Mononuclear cell (primary cell): ENCODE data around the gene RFWD3. TPM values are rescaled to one million over a fixed set of nuclear protein-coding genes. Genes with fewer than 3 reads are reported as not detected.

Source experiments
- H3K27me3 ChIP-seq: 2 replicates; pipeline ENCODE4 v1.6.0; 2011; ENCODE audit warnings: low read length, control low read depth; ENCODE audit not compliant: insufficient read depth
- H3K4me1 ChIP-seq: 2 replicates; pipeline ENCODE4 v1.5.1; 2011; ENCODE audit warnings: mild to moderate bottlenecking, low read length, control low read depth; ENCODE audit not compliant: insufficient read depth
- H3K4me3 ChIP-seq: 2 replicates; pipeline ENCODE4 v1.5.1; 2011; ENCODE audit warnings: mild to moderate bottlenecking, low read length, moderate library complexity
- H3K9me3 ChIP-seq: 2 replicates; pipeline ENCODE4 v1.5.1; 2011; ENCODE audit warnings: low read depth, mild to moderate bottlenecking, control low read depth, low read length
- total RNA-seq: library from RNA; depleted of rRNA; stranded (reverse); fragments of >200 nt; gene quantifications from one replicate; pipeline ENCODE4 v1.2.3, GENCODE V29; 2012

RFWD3 gene
- 24.9 TPM for total RNA-seq

DNA sequence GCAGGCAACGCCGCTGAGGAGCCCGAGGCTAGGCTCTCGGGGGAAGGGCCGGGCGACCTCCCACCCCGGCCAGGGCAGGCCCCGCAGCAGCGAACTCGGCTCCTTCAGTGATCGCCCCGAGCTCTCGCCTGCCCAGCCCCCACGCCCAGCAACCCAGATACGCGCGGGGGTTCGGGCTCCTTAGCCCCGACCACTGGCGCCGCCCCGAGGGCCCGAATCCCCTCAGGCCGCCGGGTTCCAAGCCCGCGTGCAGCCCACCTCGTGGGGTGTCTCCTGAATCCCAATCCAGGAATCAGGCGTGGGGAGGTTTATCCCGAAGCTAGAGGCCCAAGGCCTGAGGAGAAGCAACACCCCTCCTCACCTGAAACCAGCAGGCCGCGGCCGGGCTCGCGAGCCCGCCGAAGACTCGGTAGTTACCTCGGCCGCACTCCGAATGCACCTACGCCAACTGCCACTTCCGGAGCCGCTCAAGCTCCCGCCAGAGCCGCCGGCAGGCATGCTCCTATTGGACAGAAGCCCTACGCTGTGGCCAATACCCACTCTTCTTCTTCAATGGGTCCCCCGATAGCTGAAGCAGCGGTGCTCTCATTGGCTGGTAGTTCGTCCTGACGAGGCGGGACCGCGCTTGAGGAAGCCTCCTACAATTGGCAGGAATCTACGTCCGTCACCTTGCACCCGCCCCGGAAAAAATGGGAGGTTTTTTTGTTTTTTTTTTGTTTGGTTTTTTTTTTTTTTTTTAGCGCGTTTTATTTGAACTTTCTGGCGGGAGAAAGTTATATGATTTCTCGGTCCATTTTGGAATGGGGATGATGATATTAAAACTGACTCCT lies at the start of gene RFWD3:
RFWD3 (minus strand) TSS at position 453 of the 830 bp plus-strand sequence. CDS start 5,428 bp downstream, outside the sequence.
- Histone ChIP-seq H3K4me3 (peak within 1 kb of the TSS; percentile 97), H3K27me3 (no peaks in the 10 kb centered on the region), H3K9me3 (no peaks in the 10 kb centered on the region), H3K4me1 (peaks cover 35% of the 10 kb centered on the region)

GRCh38 chr16:74716355-74716754 lies 49.7 kb upstream of the RFWD3 start:
- no peaks in the 10 kb centered on the region for H3K4me1 ChIP-seq
- H3K27me3 ChIP-seq, result no peaks in the 10 kb centered on the region
- no peaks in the 10 kb centered on the region for H3K9me3 ChIP-seq
- H3K4me3 ChIP-seq, result no peak overlapping the region

GRCh38 chr16:74713876-74714275 lies 47.2 kb upstream of the RFWD3 start:
- Histone ChIP-seq H3K27me3 (no peaks in the 10 kb centered on the region), H3K4me1 (peaks cover 5% of the 10 kb centered on the region)

GRCh38 chr16:74713325-74713724 lies 46.6 kb upstream of the RFWD3 start:
- no peaks in the 10 kb centered on the region for H3K9me3 ChIP-seq
- no peaks in the 10 kb centered on the region for H3K27me3 ChIP-seq
- no peak overlapping the region for H3K4me3 ChIP-seq
- H3K4me1 ChIP-seq, result peaks cover 7% of the 10 kb centered on the region

More at GRCh38 chr16:74713876-74714275, 47.2 kb upstream of the RFWD3 start:
- H3K9me3 ChIP-seq, result no peaks in the 10 kb centered on the region
- no peak overlapping the region for H3K4me3 ChIP-seq

- Histone ChIP-seq H3K27me3 (no peaks in the 10 kb centered on the region), H3K9me3 (no peaks in the 10 kb centered on the region), H3K4me3 (no peak overlapping the region), H3K4me1 (peaks cover 7% of the 10 kb centered on the region)
Measured at GRCh38 chr16:74711938-74712337, 45.3 kb upstream of the RFWD3 start.

DNA sequence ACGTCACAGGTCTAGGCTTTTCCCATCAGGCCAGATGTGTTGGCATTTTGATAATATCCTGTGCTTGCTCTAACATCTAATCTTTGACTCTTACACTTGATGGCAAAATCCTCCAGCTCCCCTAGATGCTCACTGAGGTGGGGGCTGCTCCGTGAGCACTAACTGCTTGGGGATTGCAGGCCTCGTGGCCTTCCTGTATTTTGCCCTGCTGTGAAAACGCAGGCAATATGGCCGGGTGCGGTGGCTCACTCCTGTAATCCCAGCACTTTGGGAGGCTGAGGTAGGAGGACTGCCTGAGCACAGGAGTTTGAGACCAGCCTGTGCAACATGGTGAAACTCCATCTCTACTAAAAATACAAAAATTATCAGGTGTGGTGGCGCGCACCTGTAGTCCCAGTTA lies 43.7 kb upstream of the RFWD3 start:
- Histone ChIP-seq H3K9me3 (no peaks in the 10 kb centered on the region), H3K4me1 (peaks cover 7% of the 10 kb centered on the region), H3K27me3 (no peaks in the 10 kb centered on the region), H3K4me3 (no peak overlapping the region)

GRCh38 chr16:74709441-74709877 lies 42.8 kb upstream of the RFWD3 start:
- no peak overlapping the region for H3K4me3 ChIP-seq
- no peaks in the 10 kb centered on the region for H3K27me3 ChIP-seq
- H3K9me3 ChIP-seq, result no peaks in the 10 kb centered on the region
- H3K4me1 ChIP-seq, result peaks cover 7% of the 10 kb centered on the region

- Histone ChIP-seq H3K4me1 (peaks cover 65% of the 10 kb centered on the region), H3K27me3 (no peaks in the 10 kb centered on the region), H3K4me3 (peak within 1 kb of the TSS; percentile 88), H3K9me3 (no peaks in the 10 kb centered on the region)
Measured at GRCh38 chr16:74700438-74701225, 34.0 kb upstream of the RFWD3 start, which contains the start of gene MLKL. Gene MLKL (minus strand): TSS chr16:74700862. CDS start chr16:74695757, 5,105 bp downstream.

DNA sequence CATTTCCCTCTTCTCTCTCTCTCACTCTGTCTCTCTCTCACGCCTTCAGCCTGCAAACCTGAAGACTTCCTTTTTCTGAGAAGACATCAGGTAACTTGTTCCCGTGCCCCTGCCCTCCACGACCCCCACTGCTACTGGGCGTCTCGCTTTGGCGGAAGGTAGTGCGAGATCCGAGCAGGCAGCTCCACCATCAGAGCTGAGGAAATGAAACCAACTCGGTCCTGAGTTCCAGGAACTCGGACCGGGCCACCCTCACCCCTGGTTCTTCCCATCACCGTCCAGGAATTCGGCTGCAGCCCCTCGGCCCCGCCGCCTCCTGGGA lies 33.4 kb upstream of the RFWD3 start:
- H3K4me1 ChIP-seq, result peaks cover 71% of the 10 kb centered on the region
- peak overlapping the region; percentile 88 for H3K4me3 ChIP-seq
- no peaks in the 10 kb centered on the region for H3K9me3 ChIP-seq
- no peaks in the 10 kb centered on the region for H3K27me3 ChIP-seq

- Histone ChIP-seq H3K4me3 (peak overlapping the region; percentile 88), H3K4me1 (peaks cover 71% of the 10 kb centered on the region), H3K9me3 (no peaks in the 10 kb centered on the region), H3K27me3 (no peaks in the 10 kb centered on the region)
Measured at GRCh38 chr16:74699666-74700065, 33.0 kb upstream of the RFWD3 start.

DNA sequence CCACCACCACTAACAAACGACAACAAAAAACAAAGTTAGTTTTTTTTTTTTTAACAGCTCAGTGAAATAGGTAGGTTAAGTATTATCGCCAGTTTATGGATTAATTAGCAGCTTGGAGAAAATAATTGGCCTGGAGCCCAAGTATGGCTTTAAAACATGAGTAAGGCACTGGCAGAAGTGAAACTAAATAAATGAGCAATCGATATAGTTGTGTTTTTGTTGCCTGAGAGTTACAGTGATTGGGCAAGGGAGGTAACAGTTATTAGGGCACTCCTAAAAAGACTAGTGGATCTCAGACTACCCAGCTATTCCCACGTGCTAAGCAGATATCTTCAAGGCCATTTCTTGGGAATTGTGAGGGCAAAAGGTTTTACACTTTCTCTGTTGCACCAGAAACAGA lies 31.5 kb upstream of the RFWD3 start:
- Histone ChIP-seq H3K4me3 (peak overlapping the region; percentile 9), H3K9me3 (no peaks in the 10 kb centered on the region), H3K27me3 (no peaks in the 10 kb centered on the region), H3K4me1 (peaks cover 69% of the 10 kb centered on the region)

DNA sequence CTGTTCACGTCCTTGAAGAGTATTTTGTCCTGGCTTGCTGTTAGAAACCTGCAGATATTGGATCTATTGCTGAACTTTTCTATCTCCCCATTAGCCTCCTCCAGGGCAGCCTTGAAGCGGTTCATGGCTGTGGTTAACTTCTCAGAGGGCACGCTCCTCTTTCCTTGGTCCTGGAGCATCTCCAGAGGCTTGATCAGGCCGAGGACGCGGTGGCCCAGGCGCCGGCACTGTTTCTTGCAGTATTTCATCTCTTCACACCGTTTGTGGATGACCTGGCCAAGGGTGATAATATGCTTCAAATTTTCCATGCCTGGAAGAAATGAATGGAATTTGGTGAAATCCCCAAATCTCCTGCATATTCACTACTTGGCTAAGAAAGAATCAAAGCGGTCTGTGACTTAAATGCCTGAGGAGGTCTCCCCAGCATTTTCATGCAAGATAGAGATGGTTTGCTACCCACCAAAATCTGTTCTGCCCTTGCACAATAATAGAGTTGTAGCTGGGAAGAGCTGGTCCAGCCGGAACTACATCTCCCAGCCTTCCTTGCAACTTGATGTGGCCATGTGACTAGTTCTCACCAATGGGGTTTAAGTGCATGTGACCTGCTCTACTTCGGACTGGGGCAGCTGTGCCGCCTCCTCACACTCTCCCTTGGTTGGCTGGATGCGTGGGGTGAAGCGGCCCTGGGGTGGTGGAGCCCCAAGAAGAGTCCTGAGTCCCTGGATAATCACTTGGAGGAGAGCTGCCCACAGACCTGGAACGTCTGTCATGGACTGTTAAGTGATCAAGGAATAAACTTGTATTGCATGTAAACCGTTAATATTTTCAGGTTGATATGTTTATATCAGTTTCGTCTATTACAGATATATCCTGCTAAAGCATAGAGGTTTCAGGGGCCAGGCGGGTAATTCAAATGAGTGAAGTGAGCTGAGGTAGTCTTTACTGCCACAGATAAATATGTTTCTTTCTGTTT lies 29.1 kb upstream of the RFWD3 start:
- Histone ChIP-seq H3K9me3 (no peaks in the 10 kb centered on the region), H3K4me3 (no peak overlapping the region)

GRCh38 chr16:74691093-74691855 lies 24.6 kb upstream of the RFWD3 start:
- peaks cover 12% of the 10 kb centered on the region for H3K4me1 ChIP-seq
- no peak overlapping the region for H3K4me3 ChIP-seq
- H3K27me3 ChIP-seq, result no peaks in the 10 kb centered on the region
- H3K9me3 ChIP-seq, result no peaks in the 10 kb centered on the region

More for the DNA sequence above, 29.1 kb upstream of the RFWD3 start:
- Histone ChIP-seq H3K27me3 (no peaks in the 10 kb centered on the region), H3K4me1 (peaks cover 46% of the 10 kb centered on the region)

DNA sequence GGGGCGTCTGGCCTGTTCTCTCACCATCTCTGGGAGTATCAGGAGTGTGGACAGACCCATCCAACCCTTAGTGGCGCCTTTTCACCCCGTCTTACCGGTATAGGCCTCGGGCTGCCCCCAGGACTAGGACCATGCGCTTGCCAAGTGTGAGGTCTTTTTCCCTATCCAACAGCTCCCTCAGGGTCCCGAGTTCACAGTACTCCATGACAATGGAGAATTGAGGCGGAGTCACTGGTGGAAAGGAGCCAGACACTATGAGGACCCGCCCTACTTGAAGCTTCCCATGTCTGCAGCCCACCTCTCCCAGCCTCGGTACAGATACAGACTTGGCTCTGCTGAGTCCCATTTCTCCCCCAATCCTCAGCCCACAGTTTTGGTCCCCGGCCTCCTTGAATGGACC lies 15.9 kb upstream of the RFWD3 start:
- Histone ChIP-seq H3K9me3 (no peaks in the 10 kb centered on the region), H3K4me3 (no peak overlapping the region), H3K4me1 (no peaks in the 10 kb centered on the region), H3K27me3 (no peaks in the 10 kb centered on the region)
